Hepatocyte (in vitro differentiated cells): Measurements from ENCODE around the gene SYT9.

Experiments used
- EZH2 ChIP-seq: fragments of 200-600 bp; sonication (generic); IDR thresholded peaks from 2 replicates; pipeline ENCODE4 v1.6.1; 2016; ENCODE audit warnings: antibody characterized with exemption, mild to moderate bottlenecking, borderline replicate concordance
- EZH2phosphoT487 ChIP-seq: fragments of 200-600 bp; sonication (generic); IDR thresholded peaks from one replicate; pipeline ENCODE4 v1.6.1; 2018; ENCODE audit warnings: antibody characterized with exemption, mild to moderate bottlenecking, low read depth, moderate library complexity; ENCODE audit not compliant: unreplicated experiment, severe bottlenecking
- TF ChIP-seq, protein P1 (sequence below): fragments of 200-600 bp; sonication (generic); IDR thresholded peaks from 2 replicates; pipeline ENCODE4 v1.5.1; 2016; ENCODE audit warnings: antibody characterized with exemption, mild to moderate bottlenecking; ENCODE audit not compliant: poor library complexity

DNA sequence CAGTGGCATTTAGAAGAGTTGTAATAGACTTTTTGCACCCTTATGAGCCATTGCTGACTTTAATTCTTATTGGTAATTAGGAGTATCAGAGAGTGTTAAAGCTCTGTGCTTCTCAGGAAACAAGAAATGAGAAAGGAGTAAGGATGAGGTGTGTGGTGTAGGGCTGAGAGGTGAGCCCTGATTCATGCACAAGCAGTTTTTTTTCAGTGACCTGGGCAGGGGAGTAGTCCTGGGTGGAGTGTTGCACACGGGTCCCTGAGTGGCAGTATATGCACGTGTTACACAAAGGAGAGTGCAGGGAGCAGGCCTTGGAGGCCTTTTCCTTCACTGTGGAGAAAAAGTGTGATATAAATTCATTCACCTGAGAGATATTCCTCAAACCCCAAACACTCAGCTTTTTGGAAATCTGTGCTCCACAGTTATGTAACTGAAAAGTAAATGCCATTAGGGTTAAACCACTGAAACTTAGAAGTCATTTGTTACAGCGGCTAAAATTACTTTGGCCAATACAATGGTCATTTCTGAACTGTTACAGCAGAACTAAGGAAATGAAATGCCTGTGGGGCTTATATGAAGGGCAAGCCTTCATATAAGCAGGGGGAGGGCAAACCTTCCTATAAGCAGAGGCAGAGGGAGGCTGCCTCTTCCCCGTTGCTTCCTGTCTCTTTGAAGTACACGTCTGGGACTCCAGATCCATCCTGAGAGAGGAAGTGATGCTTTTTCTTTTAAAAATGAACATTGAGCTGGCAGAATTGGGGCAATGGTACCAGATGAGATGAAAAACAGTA is 171.0 kb downstream of the SYT9 start:
- TF ChIP-seq, protein P1, sequence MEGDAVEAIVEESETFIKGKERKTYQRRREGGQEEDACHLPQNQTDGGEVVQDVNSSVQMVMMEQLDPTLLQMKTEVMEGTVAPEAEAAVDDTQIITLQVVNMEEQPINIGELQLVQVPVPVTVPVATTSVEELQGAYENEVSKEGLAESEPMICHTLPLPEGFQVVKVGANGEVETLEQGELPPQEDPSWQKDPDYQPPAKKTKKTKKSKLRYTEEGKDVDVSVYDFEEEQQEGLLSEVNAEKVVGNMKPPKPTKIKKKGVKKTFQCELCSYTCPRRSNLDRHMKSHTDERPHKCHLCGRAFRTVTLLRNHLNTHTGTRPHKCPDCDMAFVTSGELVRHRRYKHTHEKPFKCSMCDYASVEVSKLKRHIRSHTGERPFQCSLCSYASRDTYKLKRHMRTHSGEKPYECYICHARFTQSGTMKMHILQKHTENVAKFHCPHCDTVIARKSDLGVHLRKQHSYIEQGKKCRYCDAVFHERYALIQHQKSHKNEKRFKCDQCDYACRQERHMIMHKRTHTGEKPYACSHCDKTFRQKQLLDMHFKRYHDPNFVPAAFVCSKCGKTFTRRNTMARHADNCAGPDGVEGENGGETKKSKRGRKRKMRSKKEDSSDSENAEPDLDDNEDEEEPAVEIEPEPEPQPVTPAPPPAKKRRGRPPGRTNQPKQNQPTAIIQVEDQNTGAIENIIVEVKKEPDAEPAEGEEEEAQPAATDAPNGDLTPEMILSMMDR: no peak
- no peak for TF ChIP-seq EZH2phosphoT487
- TF ChIP-seq EZH2: no peak
